Measurements from ENCODE around the gene TANGO6.
A peak's percentile ranks its signal among the peaks of the same experiment; 100 is the strongest.

TANGO6 gene

DNA sequence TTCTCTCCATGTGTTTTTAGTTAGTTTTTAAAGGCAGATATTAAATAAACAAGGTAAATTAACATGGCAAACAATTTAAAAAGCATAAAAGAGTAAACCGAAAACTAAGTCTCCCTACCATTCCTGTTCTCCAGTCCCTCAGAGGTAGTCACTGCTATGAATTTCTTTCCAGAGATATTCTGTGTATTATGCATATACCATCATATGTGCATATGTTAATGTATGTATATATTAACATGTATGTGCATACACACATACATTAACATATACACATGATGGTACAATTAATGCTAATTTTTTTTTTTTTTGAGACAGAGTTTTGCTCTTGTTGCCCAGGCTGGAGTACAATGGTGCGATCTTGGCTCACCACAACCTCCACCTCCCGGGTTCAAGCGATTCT lies 32.5 kb downstream of the TANGO6 start:
- no peak for DNase-seq (ENCODE audit: low read depth, low spot score)
- in situ Hi-C loops (cut with HindIII; ENCODE audit: low sequenced_read_pairs): no loop called here
- H3K4me3 ChIP-seq (ENCODE audit: low read depth, low read length): no peak overlapping the region
- TF ChIP-seq, protein P1, sequence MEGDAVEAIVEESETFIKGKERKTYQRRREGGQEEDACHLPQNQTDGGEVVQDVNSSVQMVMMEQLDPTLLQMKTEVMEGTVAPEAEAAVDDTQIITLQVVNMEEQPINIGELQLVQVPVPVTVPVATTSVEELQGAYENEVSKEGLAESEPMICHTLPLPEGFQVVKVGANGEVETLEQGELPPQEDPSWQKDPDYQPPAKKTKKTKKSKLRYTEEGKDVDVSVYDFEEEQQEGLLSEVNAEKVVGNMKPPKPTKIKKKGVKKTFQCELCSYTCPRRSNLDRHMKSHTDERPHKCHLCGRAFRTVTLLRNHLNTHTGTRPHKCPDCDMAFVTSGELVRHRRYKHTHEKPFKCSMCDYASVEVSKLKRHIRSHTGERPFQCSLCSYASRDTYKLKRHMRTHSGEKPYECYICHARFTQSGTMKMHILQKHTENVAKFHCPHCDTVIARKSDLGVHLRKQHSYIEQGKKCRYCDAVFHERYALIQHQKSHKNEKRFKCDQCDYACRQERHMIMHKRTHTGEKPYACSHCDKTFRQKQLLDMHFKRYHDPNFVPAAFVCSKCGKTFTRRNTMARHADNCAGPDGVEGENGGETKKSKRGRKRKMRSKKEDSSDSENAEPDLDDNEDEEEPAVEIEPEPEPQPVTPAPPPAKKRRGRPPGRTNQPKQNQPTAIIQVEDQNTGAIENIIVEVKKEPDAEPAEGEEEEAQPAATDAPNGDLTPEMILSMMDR (IDR thresholded peaks at IDR 0.05; ENCODE audit: low read depth, low read length): no peak

- no peak overlapping the region for H3K4me3 ChIP-seq (ENCODE audit: low read depth, low read length)
- DNase-seq (ENCODE audit: low read depth, low spot score): no peak
- in situ Hi-C loops (cut with HindIII; ENCODE audit: low sequenced_read_pairs): no loop called here
- TF ChIP-seq, protein P1 (IDR thresholded peaks at IDR 0.05; ENCODE audit: low read depth, low read length): no peak
Measured at GRCh38 chr16:68883685-68884084, 40.4 kb downstream of the TANGO6 start.

GRCh38 chr16:68884401-68884800 lies 41.1 kb downstream of the TANGO6 start:
- TF ChIP-seq, protein P1 (IDR thresholded peaks at IDR 0.05; ENCODE audit: low read depth, low read length): no peak
- in situ Hi-C loops (cut with HindIII; ENCODE audit: low sequenced_read_pairs): no loop called here
- peak; percentile 15 for DNase-seq (ENCODE audit: low read depth, low spot score)
- no peak overlapping the region for H3K4me3 ChIP-seq (ENCODE audit: low read depth, low read length)

GRCh38 chr16:68884861-68885720 lies 41.8 kb downstream of the TANGO6 start:
- in situ Hi-C loops (cut with HindIII; ENCODE audit: low sequenced_read_pairs): no loop called here
- TF ChIP-seq, protein P1 (IDR thresholded peaks at IDR 0.05; ENCODE audit: low read depth, low read length): no peak
- no peak overlapping the region for H3K4me3 ChIP-seq (ENCODE audit: low read depth, low read length)
- DNase-seq (ENCODE audit: low read depth, low spot score): no peak

DNA sequence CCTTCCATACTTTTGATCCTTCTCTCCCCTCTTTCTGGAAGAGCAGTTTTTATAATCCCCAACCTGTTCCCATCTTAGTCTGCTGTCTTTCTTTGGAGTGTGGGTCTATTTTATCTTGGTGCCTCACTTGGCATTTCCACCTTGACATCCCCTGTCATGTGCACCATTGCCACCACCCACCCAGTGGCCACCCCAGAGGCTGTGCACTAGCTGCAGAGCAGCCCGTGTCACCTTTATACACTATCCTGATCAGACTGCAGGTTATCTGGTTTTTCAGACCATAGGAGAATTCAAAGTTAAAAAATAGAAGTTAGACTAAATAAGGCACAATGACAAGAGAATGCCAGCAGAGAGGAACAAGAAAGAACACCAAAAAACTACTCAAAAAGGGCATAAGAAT lies 43.8 kb downstream of the TANGO6 start:
- in situ Hi-C loops (cut with HindIII; ENCODE audit: low sequenced_read_pairs): no loop called here
- TF ChIP-seq, protein P1 (IDR thresholded peaks at IDR 0.05; ENCODE audit: low read depth, low read length): no peak
- no peak for DNase-seq (ENCODE audit: low read depth, low spot score)
- H3K4me3 ChIP-seq (ENCODE audit: low read depth, low read length): no peak overlapping the region

DNA sequence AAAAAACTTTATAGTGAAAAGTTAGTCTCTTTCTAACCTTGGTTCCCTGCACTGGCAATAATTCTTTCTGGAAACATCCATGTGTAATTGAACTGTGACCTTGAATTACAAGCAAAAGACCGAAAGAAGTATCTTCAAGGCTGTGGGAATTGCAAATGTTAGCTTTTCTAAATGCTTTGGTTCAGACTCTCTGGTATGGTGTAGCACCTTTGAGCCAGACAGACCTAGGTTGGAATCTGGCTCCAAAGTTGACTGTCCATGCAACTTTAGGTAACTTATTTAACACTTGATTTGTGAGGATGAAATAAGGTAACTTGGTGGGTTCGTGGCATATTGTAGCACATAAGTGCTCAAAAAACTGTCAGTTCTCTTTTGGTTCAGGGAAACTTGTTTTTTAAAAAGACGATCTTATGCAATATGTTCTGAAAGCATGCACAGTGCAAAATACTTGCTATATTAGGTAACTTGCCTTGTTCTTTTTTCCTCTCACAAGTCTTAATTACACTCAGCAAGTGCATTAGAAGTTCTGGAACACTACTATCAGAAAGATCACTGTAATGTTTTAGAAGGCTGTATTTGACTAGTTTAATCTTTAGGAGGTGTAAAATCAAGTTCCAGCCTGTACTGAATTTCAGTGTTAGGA lies 46.3 kb downstream of the TANGO6 start:
- DNase-seq (ENCODE audit: low read depth, low spot score): no peak
- TF ChIP-seq, protein P1 (IDR thresholded peaks at IDR 0.05; ENCODE audit: low read depth, low read length): no peak
- no peak overlapping the region for H3K4me3 ChIP-seq (ENCODE audit: low read depth, low read length)
- in situ Hi-C loops (cut with HindIII; ENCODE audit: low sequenced_read_pairs): no loop called here

Data from astrocyte of the spinal cord (primary cell).